Ovary (tissue), 9 donors: ENCODE measurements around the gene TTC38. TPM values are rescaled to one million over a fixed set of nuclear protein-coding genes. Genes with fewer than 3 reads are reported as not detected.

Experiments
- DNase-seq, 5 donors: peaks; one replicate each; pipeline ENCODE4 v3.0.0-alpha.2; 2019 to 2020
- H3K27ac ChIP-seq, 2 donors: fragments of 200-600 bp; one replicate each; pipeline versions ENCODE4 v1.5.1 to v1.8.0; 2019 to 2022
- H3K27me3 ChIP-seq: fragments of 200-600 bp; one replicate; pipeline ENCODE4 v1.8.0; 2022
- H3K36me3 ChIP-seq: fragments of 200-600 bp; sonication (generic); one replicate; pipeline ENCODE4 v1.5.1; 2019
- H3K4me1 ChIP-seq: one replicate; pipeline ENCODE4 v1.8.1; 2013; ENCODE audit warnings: mild to moderate bottlenecking, moderate library complexity; ENCODE audit not compliant: insufficient read depth
- H3K4me3 ChIP-seq: fragments of 200-600 bp; sonication (generic); one replicate; pipeline ENCODE4 v1.5.1; 2017
- H3K9me3 ChIP-seq, 2 donors: fragments of 200-600 bp in 1 of 2; sonication (generic) in 1 of 2; one replicate each; pipeline versions ENCODE4 v1.5.1 to v1.8.1; 2013 to 2019; ENCODE audit warnings: mild to moderate bottlenecking in 1 of 2, moderate library complexity in 1 of 2
- CTCF ChIP-seq, 3 donors: fragments of 450-650 bp in 2 of 3; fragments of 200-600 bp in 1 of 3; IDR thresholded peaks; one replicate each; pipeline versions ENCODE4 v1.5.1 to v1.8.0; 2016 to 2022; ENCODE audit warnings: antibody characterized with exemption in 3 of 3, mild to moderate bottlenecking in 1 of 3
- EP300 ChIP-seq: sonication (generic); formaldehyde crosslinking; IDR thresholded peaks from one replicate; pipeline ENCODE4 v1.6.1; 2017; ENCODE audit warnings: antibody characterized with exemption
- POLR2A ChIP-seq: fragments of 450-650 bp; IDR thresholded peaks from one replicate; pipeline ENCODE4 v1.6.1; 2017; ENCODE audit warnings: antibody characterized with exemption, mild to moderate bottlenecking, moderate library complexity
- WGBS, 3 donors: extraction: QIAGEN DNeasy Blood & Tissue Kit in 1 of 3; methylation state at CpG; one replicate each; pipeline versions ENCODE4 v1.1.5 to v1.1.7; 2013 to 2017; 5-methylcytosine and 5-hydroxymethylcytosine counted together
- intact Hi-C, 4 donors: fragments of 100-400 bp; cut with DNase I; formaldehyde crosslinking; loops; one replicate each; pipeline versions ENCODE4 v1.11.0 to v1.15.1; 2022 to 2023
- polyA plus RNA-seq, 2 donors: library from polyadenylated mRNA; stranded (reverse); fragments of 200-250 nt in 1 of 2; fragments of 350-450 nt in 1 of 2; fragmentation: Illumina TruSeq in 1 of 2; extraction: RNeasy Lipid Tissue Mini Kit (QIAGEN cat#74804) in 1 of 2; gene quantifications; one replicate each; pipeline ENCODE4 v1.2.3, GENCODE V29; 2013 to 2014
- total RNA-seq, 7 donors: library from RNA; depleted of rRNA in 2 of 7; stranded (reverse); fragments of >200 nt in 2 of 7; fragmentation: NEBNext Ultra II Directional in 3 of 7; extraction: Animal tissue kit (Norgen Biotek cat#: 25700) in 3 of 7; gene quantifications; one replicate each; pipeline versions ENCODE4 v1.1.0 to v1.2.4, GENCODE V29; 2016 to 2023
- donor health status: DM: no; HTN: no; CAD: no; lungs with moderate emphysema.
- donor health status: DM: no; HTN: no; CAD: no.
- donor health status: Bipolar disorder and iron deficiency.
- donor health status: DM: yes; HTN: yes; CAD: no.
- donor health status: DM: no; HTN: no; CAD: no.
- donor health status: DM: yes; HTN: yes; CAD: no.

Gene TTC38
- total and polyA plus RNA-seq, 9 donors: 27.3 to 58.3 (median 42.3) TPM

GRCh38 chr22:46317646-46318045 is 49.8 kb downstream of the TTC38 start:
- TF ChIP-seq CTCF (IDR thresholded peaks at IDR 0.05): no peak
- no peak for TF ChIP-seq EP300
- no peak for TF ChIP-seq POLR2A
- Histone ChIP-seq H3K27me3 (no peaks in the 10 kb centered on the region), H3K4me3 (no peak overlapping the region), H3K27ac (no peak overlapping the region), H3K9me3 (no peaks in the 10 kb centered on the region), H3K36me3 (no peaks in the 10 kb centered on the region), H3K4me1 (no peaks in the 10 kb centered on the region)
- intact Hi-C loops: loop anchor here in 2 of 4 donors (10.0 kb wide), 1 partner anchor 323 kb away; no protein-coding TSS in a partner anchor
- DNase-seq: no peak
- WGBS, 3 donors: 82 to 93% (median 90%) methylated on average over 20 of the region's 20 CpGs

- Histone ChIP-seq H3K27ac (no peak overlapping the region), H3K4me1 (no peaks in the 10 kb centered on the region), H3K4me3 (no peak overlapping the region), H3K27me3 (no peaks in the 10 kb centered on the region), H3K9me3 (no peaks in the 10 kb centered on the region), H3K36me3 (no peaks in the 10 kb centered on the region)
- DNase-seq: no peak
- TF ChIP-seq CTCF (IDR thresholded peaks at IDR 0.05) (no peak), POLR2A (no peak), EP300 (no peak)
- WGBS, 3 donors: 84 to 95% (median 95%) methylated on average over 15 of the region's 15 CpGs
- intact Hi-C loops: loop anchor here in 2 of 4 donors (10.0 kb wide), 1 partner anchor 324 kb away; no protein-coding TSS in a partner anchor
Observed at GRCh38 chr22:46318576-46318975, 50.8 kb downstream of the TTC38 start.

- Histone ChIP-seq H3K27ac (no peak overlapping the region), H3K27me3 (no peaks in the 10 kb centered on the region), H3K9me3 (no peaks in the 10 kb centered on the region), H3K36me3 (no peaks in the 10 kb centered on the region), H3K4me1 (no peaks in the 10 kb centered on the region), H3K4me3 (no peak overlapping the region)
- no peak for TF ChIP-seq CTCF (IDR thresholded peaks at IDR 0.05)
- TF ChIP-seq EP300: no peak
- no peak for TF ChIP-seq POLR2A
- intact Hi-C loops: loop anchor here in 2 of 4 donors (10.0 kb wide), 1 partner anchor 325 kb away; no protein-coding TSS in a partner anchor
- 94 to 97% (median 97%) methylated on average over 10 of the region's 10 CpGs for WGBS, 3 donors
- no peak for DNase-seq
Observed at GRCh38 chr22:46319319-46319718, 51.5 kb downstream of the TTC38 start.

GRCh38 chr22:46320166-46320710 is 52.4 kb downstream of the TTC38 start:
- no peak overlapping the region for H3K4me3 ChIP-seq
- no peaks in the 10 kb centered on the region for H3K9me3 ChIP-seq
- H3K27me3 ChIP-seq: no peaks in the 10 kb centered on the region
- DNase-seq: no peak
- intact Hi-C loops: no loop called here
- no peak for TF ChIP-seq POLR2A
- no peak for TF ChIP-seq EP300
- TF ChIP-seq CTCF (IDR thresholded peaks at IDR 0.05): no peak
- no peak overlapping the region for H3K27ac ChIP-seq
- WGBS, 3 donors: 85 to 92% (median 92%) methylated on average over 14 of the region's 14 CpGs
- no peaks in the 10 kb centered on the region for H3K4me1 ChIP-seq
- no peaks in the 10 kb centered on the region for H3K36me3 ChIP-seq
